ENCODE measurements around the gene PSMA8.
A peak's percentile ranks its signal among the peaks of the same experiment; 100 is the strongest.
"Not testable (repeated sequence)": the region's sequence is repeated elsewhere in the genome, so short reads cannot be mapped to it uniquely, and the experiment has no call there.

PSMA8 gene

DNA sequence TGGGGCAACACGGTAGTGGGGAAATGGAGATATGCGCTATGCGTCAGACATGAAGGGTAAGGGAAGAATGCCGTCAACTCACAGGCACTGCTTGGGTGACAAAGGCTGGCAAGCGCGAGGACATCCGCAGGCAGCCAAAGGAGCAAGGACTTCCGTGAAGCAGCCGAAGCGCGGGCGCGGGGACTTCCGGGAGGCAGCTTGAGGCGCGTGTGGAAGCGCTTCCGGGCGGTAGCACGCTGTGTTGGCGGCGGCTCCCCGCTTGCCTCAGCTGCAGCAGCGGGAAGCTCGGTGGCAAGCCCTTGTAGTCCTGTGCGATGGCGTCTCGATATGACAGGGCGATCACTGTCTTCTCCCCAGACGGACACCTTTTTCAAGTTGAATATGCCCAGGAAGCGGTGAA lies at the start of gene PSMA8:
Gene PSMA8 (plus strand): TSS at position 218 of the 400 bp plus-strand sequence. CDS start 97 bp downstream, at position 315.
- DNase-seq: no peak

DNA sequence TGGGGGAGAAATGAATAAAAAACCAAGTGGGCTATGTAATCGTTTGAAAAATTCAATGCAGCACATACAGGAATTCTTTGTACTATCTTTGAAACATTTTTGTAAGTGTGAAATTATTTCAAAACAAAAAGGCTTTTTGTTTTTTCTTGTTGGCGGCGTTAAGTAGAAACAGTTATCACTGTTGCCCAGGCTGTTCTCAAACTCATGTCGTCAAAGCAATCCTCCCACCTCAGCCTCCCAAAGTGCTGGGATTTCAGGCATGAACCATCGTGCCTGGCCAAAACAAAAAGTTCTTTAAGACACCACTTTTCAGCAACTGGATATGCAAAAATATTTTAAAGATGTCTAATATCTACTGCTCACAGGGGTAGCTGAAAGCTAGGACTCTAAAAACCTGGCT lies 48.6 kb upstream of the PSMA8 start:
- DNase-seq: no peak

DNA sequence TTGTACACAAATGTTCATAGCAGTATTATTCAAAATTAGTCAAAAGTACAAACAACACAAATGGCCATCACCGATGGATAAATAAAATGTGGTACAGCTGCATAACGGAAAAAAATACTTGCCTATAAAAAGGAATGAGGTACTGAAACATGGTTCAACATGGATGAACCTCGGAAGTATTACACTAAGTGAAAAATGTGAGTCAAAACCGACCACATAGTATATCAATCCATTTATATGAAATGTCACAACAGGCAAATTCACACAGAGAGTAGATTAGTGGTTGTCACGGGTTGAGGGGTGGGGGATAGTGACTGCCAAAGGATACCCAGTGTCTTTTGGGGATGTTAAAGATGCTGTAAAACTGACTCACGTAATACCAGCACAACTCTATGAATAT lies 46.7 kb upstream of the PSMA8 start:
- DNase-seq: no peak

DNA sequence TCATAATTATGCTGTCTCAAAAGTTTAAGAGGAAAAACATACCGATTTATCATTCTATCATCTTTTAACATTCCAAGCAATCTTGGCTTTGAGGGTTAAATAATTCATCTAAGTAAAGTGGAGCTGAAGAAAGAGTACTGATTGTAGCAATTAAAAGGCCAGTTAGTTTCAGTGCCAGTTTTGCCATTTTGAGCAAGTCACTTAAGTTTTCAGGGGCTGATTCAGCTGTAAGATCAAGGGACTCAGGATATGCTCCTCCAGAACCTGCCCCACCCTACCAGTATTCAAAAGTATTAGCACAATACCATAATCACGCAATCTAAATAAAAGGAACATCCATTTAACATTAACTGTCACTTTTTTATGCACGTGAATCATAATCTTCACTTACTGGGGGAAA lies 45.2 kb upstream of the PSMA8 start:
- DNase-seq: no peak

DNA sequence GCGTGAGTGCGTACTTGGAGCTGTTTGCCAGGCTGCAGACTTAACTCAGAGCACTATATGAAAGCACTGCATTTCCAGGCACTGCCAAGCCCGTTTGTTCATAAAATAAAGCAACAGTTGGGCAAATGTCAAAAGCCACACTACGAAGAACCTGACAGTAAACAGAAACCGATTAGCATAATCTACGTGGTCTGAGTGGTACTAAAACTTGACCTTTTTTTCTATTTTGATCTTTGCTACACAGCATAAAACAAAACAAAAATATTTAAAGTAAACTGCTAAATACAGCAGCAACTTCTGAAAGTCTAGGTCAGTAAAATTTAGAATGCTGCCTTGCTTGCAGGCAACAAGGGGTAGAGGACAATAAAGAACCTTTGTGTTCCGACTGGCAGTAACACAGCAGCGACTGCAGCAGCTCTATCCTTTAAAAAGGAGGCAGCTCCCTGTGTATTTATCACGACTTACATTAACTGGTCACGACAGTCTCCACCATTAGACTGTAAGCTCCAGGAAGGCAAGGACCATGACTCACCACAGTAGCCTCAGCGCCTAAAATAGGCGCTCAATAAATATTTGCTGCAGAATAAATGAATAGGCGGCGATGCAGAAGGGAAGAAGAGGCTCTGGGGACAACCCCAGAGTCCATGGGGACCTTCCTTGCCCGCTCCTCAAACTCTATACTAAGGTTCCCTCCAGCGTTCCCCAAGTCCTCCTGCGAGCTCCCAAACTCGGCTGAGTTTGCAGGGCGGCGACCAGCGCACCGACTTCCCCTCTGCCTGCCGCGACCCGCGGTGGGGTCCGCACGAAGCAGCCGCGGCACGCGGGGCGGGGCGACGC lies 44.2 kb upstream of the PSMA8 start:
- peak; percentile 44 for DNase-seq

DNA sequence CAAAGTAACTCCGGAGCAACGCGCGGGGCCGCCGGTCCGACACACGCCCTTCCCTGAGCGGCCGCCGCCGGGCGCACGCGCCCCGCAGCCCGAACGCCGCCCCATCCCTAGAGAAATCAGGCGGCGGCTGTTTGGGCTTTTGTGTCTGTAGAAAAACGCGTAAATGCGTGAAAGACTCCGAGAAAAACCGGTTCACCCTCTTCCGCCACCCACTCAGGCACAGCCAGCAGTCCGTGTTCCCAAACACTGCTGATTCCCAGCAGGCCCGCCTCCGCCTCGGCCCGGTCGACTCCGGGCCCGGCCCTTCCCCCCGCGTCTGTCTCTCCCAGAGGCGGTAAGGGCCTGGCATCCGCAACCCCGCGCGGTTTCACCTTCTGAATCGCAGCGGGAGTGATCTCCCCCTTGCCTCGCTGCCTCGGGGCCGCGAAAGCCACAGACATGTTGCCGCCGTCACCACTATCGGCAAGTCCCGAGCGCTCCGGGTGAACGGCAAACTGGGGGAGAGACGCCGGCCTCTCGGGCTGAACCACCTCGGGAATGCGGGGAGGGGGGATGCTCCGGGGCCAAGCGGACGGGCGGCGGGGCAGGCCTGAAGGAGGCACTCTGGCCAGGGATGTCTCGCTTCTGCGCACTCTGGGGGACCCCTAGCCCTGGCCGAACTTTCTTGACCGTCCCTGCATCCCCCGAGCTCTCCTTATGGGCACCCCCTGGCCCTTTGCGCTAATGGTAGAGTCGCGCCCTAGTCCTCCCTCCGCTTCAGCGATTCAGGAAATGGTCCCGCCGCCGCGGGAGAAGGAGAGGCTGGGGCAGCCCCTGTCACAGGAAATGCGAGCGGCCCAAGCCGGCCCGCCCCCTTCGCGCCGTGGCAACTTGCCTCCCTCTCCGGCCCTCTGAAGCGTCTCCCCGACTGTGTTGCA lies 43.3 kb upstream of the PSMA8 start, which contains the start of gene SS18:
Gene SS18 (minus strand): TSS at position 484 of the 917 bp plus-strand sequence. CDS start 44 bp downstream, at position 440.
- peak; percentile 96 for DNase-seq

DNA sequence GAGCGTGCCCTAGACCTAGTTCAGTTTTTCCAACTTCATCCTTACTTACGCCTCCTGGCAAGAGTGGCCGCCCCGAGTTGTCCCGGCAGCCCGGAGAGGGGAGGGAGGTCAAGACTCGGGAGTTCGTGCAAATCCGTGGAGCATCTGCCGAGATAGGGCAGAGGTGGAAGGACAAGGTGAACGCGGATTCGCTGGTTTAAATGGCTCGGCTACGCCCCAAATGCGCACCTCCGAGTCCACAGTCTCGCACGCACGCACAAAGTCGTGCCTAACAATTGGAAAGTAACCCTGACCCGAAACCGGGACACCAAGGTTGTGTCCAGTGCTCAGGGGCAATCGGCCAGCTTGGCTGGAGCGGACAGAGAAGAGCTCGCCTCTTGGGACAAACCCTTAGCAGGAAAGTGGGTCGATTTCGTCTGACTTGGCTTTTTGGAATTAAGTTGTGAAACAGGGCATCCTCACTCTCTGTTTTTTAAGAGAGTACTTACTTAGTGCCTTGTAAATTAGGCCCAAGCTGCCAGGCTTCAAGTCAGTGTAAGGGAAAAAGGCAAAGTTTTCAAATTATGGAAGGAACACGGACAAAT lies 42.5 kb upstream of the PSMA8 start:
- peak; percentile 96 for DNase-seq

DNA sequence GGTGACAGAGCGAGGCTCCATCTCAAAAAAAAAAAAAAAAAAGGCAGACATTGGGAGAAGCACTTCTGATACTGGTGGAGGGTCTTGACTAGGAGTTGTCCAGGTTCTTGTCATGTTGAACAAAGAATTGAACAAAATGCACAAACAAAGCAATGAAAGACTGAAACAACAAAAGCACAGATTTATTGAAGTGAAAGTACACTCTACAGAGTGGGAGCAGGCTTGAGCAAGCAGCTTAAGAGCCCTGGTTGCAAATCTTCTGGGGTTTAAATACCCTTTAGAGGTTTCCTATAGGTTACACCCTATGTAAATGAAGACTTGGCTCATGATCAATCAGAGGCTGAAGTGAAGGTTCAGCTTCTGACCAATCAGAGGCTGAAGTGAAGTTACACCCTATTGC lies 36.8 kb upstream of the PSMA8 start:
- DNase-seq: no peak

DNA sequence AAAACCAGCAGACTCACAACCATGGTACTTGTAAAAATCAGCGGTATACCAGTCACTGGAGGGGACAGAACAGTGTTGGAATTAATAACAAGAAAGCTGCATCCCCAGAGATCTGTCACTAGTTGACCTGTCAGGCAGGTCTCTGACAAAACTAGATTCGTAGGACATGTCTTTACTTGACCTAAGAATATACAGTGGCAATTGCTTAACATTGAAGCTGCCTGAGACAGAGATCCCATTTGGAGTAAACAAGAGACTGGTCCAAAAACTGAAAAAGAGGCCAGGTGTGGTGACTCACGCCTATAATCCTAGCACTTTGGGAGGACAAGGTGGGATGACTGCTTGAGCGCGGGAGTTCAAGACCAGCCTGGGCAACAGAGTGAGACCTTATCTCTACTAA lies 36.1 kb upstream of the PSMA8 start:
- DNase-seq: no peak

DNA sequence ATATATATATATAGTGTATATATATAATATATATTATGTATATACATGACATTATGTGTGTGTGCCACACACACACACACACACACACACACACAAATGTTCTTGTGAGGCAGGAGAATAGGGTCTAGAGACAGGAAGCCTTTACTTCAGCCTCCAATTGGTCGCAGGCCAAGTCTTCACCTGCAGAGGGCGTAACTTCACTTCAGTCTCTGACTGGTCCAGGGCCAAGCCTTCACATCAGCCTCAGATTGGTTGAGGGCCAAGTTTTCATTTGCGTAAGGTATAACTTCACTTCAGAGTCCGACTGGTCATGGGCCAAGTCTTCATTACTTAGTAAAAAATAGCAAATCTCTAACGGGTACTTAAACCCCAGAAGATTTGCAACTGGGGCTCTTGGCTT lies 30.1 kb upstream of the PSMA8 start:
- no peak for DNase-seq

DNA sequence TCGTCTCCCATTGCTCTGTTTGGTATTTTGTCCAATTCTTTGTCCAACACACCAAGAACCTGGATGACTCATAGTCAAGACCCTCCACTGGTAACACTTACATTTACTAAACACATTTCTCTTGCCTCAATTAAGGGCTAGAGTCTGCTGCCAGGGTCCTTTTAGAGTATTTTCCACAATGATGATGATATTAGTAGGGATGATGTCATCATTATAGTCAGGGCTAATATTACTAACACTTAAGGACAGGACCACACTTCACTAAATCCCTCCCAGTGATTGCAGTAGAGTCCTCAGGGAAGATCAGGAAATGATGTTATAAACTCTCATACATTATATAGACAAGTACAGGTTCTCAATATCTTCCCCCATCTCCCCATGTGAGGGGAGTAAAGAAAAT lies 29.6 kb upstream of the PSMA8 start:
- DNase-seq: no peak

DNA sequence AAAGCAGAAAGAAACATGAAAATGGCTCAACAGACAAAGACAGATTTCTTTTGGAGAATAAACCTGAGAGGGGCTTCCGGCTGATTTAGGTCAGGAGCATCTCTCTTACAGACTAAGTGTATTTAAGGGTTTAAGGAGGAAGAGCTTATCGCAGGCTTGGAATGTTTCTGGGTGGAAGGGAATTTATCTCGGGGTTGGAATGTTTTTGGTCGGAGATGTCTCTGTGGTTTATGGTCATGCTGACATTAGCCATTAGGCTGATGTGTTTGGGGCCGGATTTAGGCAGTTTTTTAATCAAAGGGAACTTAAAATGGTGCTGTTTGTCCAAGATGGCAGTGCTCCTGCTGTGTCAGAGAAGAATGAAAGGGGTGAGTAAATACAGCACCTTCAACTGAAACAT lies 14.4 kb upstream of the PSMA8 start:
- no peak for DNase-seq

DNA sequence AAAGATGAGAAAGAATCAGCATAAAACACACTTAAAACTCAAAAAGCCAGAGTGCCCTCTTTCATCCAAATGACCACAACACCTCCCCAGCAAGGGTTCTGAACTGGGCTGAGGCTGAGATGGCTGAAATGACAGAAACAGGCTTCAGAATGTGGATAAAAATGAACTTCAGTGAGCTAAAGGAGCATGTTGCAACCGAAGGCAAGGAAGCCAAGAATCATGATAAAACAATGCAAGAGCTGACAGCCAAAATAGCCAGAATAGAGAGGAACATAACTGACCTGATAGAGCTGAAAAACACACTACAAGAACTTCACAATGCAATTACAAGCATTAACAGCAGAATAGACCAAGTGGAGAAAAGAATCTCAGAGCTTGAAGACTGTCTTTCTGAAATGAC lies 12.2 kb upstream of the PSMA8 start:
- no peak for DNase-seq

DNA sequence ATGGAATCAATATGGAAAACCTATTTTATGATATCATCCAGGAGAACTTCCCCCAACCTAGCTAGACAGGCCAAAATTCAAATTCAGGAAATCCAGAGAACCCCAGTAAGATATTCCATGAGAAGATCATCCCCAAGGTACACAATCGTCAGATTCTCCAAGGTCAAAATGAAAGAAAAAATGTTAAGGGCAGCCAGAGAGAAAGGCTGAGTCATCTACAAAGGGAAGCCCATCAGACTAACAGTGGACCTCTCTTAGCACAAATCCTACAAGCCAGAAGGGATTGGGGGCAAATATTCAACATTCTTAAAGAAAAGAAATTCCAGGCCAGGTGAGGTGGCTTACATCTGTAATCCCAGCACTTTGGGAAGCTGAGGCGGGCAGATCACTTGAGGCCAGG lies 11.7 kb upstream of the PSMA8 start:
- DNase-seq: not testable (repeated sequence)

DNA sequence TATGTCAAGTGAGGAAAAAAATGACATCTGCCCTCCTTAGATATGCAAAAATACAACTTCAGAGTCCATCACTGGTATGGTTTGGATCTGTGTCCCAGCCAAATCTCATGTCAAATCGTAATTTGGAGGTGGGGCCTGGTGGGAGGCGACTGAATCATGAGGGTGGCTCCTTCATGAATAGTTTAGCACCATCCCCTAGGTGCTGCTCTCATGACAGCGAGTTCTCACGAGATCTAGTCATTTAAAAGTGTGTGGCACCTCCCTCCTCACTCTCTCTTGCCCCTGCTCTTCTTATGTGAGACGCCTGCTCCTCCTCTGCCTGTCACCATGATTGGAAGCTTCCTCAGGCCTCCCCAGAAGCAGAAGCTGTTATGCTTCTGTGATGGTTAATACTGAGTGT lies 5.9 kb upstream of the PSMA8 start:
- no peak for DNase-seq

DNA sequence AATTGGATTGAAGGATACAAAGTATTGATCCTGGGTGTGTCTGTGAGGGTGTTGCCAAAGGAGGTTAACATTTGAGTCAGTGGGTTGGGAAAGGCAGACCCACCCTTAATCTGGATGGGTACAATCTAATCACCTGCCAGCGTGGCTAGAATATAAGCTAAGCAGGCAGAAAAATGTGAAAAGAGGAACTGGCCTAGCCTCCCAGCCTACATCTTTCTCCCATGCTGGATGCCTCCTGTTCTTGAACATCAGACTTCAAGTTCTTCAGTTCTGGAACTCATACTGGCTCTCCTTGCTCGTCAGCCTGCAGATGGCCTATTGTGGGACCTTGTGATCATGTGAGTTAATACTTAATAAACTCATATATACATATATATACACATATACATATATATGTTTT lies 5.5 kb upstream of the PSMA8 start:
- not testable (repeated sequence) for DNase-seq

DNA sequence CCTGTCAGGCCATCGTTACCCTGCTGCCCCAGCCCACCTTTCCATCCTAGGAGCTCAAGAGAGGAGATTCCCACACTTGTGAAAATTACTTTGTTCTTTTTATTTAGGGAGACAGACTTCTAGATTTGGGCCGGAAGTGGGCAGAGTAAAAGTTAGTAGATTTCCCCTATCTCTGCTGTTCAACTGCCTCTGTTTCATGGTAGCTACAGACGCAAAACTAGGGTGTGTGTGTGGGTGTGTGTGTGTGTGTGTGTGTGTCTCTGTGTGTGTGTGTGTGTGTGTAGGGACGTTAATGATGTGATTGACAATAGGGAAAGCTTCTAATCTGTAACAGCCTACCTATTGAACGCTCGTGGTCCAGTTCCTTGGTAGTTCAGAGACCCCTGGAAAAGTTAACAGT lies 438 bp downstream of the PSMA8 start:
- DNase-seq: no peak

DNA sequence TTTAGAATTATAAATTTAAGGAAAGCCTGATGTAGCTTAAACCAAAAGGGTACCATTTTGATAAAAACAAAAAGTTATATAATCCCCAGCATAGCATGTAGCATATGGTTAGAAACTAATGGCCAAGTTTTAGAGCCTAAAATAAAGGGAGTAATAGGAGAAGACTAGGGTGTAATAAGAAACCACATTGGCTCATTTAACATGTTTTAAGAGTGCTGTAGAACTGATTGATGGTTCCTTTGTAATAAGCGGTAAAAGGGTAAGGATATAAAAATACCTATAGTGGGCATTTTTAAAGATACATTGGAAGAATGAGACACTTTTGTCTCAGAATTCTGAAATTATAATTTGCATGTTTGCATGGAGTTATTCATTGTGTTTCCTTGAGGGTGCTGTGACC lies 1.9 kb downstream of the PSMA8 start:
- DNase-seq: no peak

DNA sequence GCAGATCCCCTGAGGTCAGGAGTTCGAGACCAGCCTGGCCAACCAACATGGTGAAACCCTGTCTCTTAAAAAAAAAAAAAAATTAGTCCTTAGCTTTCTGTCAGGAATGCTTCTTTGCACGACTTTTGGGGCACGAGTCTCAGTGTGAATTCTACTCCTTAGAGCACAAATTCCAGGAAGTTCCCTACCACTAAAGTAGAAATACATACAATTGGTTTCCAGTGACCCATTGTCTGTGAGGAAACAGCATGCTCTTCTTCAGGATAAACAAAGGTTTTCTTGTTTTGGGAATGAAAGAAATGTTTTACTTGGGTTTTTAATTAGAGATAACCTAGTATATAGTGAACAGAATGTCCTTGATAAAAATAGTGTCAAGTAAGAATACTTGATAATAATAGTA lies 23.7 kb downstream of the PSMA8 start:
- no peak for DNase-seq

DNA sequence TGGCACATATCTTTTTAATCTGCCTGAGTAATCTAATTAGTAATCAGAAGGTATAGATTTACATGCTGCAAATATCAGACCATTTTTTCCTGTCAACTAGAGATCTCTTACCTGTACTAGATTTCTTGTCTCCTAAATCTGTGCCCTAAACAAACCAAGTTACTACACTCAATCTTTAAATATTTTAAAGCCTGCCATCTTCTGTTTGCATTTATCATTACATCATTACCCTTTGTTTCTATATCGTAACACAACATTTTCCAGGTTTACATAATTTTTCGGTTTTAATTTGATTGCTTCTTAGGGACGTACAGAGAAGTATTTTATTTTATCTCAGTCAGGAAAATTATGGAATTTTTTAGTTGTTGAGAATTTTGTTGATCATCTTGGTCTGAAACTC lies 25.7 kb downstream of the PSMA8 start:
- no peak for DNase-seq

DNA sequence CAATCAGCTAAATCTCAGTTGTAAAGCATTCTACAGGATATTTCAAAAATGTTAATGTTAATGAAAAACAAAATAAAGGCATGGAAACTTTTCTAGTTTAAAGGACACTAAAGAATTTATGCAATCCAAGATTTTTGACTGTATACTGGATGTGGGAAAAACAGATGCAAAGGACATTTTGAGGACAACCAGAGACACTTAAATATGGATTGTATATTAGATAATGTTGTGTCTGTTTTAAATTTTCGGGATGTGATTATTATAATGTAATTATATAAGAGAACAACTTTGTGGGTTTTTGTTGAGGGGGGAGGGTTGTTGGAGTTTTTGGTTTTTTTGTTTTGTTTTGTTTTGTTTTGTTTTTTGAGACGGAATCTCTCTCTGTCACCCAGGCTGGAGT lies 30.9 kb downstream of the PSMA8 start:
- no peak for DNase-seq

DNA sequence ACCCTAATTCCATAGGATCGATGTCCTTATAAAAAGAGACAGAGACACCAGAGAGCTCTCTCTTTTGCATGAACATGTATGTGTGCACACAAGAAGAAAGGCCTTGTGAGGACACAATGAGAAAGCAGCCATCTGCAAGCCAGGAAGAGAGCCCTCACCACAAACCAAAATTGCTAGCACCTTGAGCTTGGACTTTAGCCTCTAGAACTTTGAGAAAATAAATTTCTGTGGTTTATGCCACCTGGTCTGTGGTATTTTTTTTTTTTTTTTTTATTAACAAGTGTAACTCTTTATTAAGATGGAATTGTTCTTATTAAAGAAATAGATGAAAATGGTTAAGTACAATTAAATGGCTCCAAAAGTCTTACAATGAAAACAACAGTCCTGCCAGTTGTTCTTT lies 33.9 kb downstream of the PSMA8 start:
- not testable (repeated sequence) for DNase-seq

DNA sequence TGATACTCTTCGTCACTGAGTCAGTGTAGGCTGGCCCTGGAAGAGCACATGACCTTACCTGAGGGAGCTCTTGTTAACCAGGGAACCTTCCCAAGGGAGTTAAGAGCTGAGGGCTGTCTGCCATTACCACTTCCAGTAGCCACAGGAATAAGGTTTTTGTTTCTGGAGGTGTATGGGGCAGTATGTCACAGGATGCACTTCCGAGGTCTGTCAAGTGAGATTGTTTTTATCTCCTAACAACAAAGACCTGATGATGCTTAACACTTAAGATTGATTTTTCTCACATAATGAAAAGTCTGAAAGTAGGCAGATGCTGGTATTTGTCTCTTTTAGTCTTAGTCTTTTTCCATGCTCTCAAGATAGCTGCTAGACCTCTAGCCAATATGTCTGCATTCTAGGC lies 41.8 kb downstream of the PSMA8 start:
- DNase-seq: no peak

DNA sequence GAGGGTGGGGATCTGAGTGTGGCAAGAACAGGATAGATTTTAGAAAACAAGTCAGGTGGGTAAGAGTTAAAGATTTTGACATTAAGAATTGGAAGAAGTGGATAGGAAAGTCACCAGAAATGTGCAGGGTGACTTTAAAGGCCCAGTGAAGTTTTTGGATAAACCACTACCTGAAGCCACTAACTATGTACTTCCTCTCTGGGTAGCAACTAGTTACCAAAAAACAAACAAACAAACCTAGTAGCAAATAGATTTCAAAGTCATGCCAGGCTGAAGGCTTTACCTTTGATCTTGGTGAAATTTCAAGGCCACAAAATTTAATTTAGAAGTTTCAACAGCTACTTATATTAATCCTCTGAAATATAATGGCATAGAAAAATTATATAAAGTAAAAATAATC lies 42.5 kb downstream of the PSMA8 start:
- DNase-seq: no peak
